GM23248 (cell line): Measurements from ENCODE around the gene TRIP12. TPM values are rescaled to one million over a fixed set of nuclear protein-coding genes. Genes with fewer than 3 reads are reported as not detected.

Experiments used
- DNase-seq: peaks from one replicate; pipeline ENCODE4 v3.0.0-alpha.2; 2015
- H2AFZ ChIP-seq: fragments of 200-600 bp; sonication (generic); 2 replicates; pipeline ENCODE4 v1.6.1; 2016; ENCODE audit warnings: antibody characterized with exemption
- H3F3A ChIP-seq: fragments of 200-600 bp; sonication (generic); 2 replicates; pipeline ENCODE4 v1.6.1; 2016; ENCODE audit warnings: mild to moderate bottlenecking, antibody characterized with exemption, mixed run types; ENCODE audit not compliant: insufficient read depth
- H3K27ac ChIP-seq: fragments of 200-600 bp; sonication (generic); 2 replicates; pipeline ENCODE4 v1.5.1; 2016; ENCODE audit warnings: mild to moderate bottlenecking
- H3K27me3 ChIP-seq: fragments of 200-600 bp; sonication (generic); replicated peaks from 2 replicates; pipeline ENCODE4 v1.6.1; 2016; ENCODE audit warnings: mild to moderate bottlenecking; ENCODE audit not compliant: insufficient read depth
- H3K36me3 ChIP-seq: fragments of 200-600 bp; sonication (generic); 2 replicates; pipeline ENCODE4 v1.6.1; 2016; ENCODE audit warnings: low read depth, mild to moderate bottlenecking
- H3K4me1 ChIP-seq: fragments of 200-600 bp; sonication (generic); 2 replicates; pipeline ENCODE4 v1.6.1; 2016; ENCODE audit warnings: mild to moderate bottlenecking; ENCODE audit not compliant: insufficient read depth
- H3K4me2 ChIP-seq: fragments of 200-600 bp; sonication (generic); one replicate; pipeline ENCODE4 v1.6.1; 2016; ENCODE audit warnings: mild to moderate bottlenecking; ENCODE audit not compliant: unreplicated experiment
- H3K4me3 ChIP-seq: fragments of 200-600 bp; sonication (generic); 2 replicates; pipeline ENCODE4 v1.5.1; 2016; ENCODE audit warnings: mild to moderate bottlenecking
- H3K79me2 ChIP-seq: fragments of 200-600 bp; sonication (generic); 2 replicates; pipeline ENCODE4 v1.6.1; 2016; ENCODE audit warnings: mild to moderate bottlenecking; ENCODE audit not compliant: insufficient read depth
- H3K9ac ChIP-seq: fragments of 200-600 bp; sonication (generic); 2 replicates; pipeline ENCODE4 v1.6.1; 2016; ENCODE audit warnings: mild to moderate bottlenecking
- H3K9me2 ChIP-seq: fragments of 200-600 bp; sonication (generic); 2 replicates; pipeline ENCODE4 v1.6.1; 2016; ENCODE audit warnings: mixed run types, mild to moderate bottlenecking, moderate library complexity; ENCODE audit not compliant: insufficient read depth
- H3K9me3 ChIP-seq: fragments of 200-600 bp; sonication (generic); one replicate; pipeline ENCODE4 v1.6.1; 2017; ENCODE audit warnings: low read depth
- H4K20me1 ChIP-seq: fragments of 200-600 bp; sonication (generic); 2 replicates; pipeline ENCODE4 v1.6.0; 2016; ENCODE audit not compliant: insufficient read depth
- EZH2 ChIP-seq: fragments of 200-600 bp; sonication (generic); IDR thresholded peaks from 2 replicates; pipeline ENCODE4 v1.6.1; 2018; ENCODE audit warnings: antibody characterized with exemption, mild to moderate bottlenecking; ENCODE audit not compliant: insufficient read depth, poor library complexity, severe bottlenecking
- EZH2phosphoT487 ChIP-seq: fragments of 200-600 bp; sonication (generic); IDR thresholded peaks from 2 replicates; pipeline ENCODE4 v1.6.1; 2018; ENCODE audit warnings: antibody characterized with exemption, moderate library complexity, mild to moderate bottlenecking, low read depth; ENCODE audit not compliant: insufficient read depth
- WGBS, 2 experiments: methylation state at CpG; one replicate each; pipeline ENCODE4 v1.1.6; 2015 to 2017; ENCODE audit warnings: low lambda C conversion rate in 2 of 2, low coverage in 1 of 2; ENCODE audit errors: missing lambda C conversion rate in 2 of 2; 5-methylcytosine and 5-hydroxymethylcytosine counted together
- in situ Hi-C: fragments of 300-500 bp; cut with MboI; formaldehyde crosslinking; loops from 2 replicates; pipeline ENCODE4 v1.15.0; 2020
- polyA plus RNA-seq: library from polyadenylated mRNA; unstranded; fragments of >200 nt; fragmentation: Nextera tagmentation; extraction: Ambion mirVana; gene quantifications from 2 replicates; pipeline ENCODE4 v1.2.1, GENCODE V29; 2016
- total RNA-seq: library from RNA; depleted of rRNA; stranded (reverse); fragments of >200 nt; shearing (Covaris generic); gene quantifications from 2 replicates; pipeline ENCODE4 v1.2.3, GENCODE V29; 2014

TRIP12 gene
- total and polyA plus RNA-seq, 2 experiments from 2014 or later: 52.2 to 124 TPM

GRCh38 chr2:229914171-229914570, 7.6 kb downstream of the TRIP12 start:
- Histone ChIP-seq H4K20me1 (peaks cover 33% of the 10 kb centered on the region), H3K27ac (peak overlapping the region; percentile 15), H3K27me3 (no peaks in the 10 kb centered on the region), H3F3A (peaks cover 27% of the 10 kb centered on the region; the same call in 1 of the 2 replicates), H3K4me1 (peaks cover 34% of the 10 kb centered on the region), H3K79me2 (peaks cover 100% of the 10 kb centered on the region), H3K36me3 (no peaks in the 10 kb centered on the region; the same call in 1 of the 2 replicates), H3K4me2 (peak overlapping the region; percentile 15), H2AFZ (no peak overlapping the region), H3K4me3 (0 out of 2 replicates have a peak overlapping the region, but pooled peaks have one; percentile 7), H3K9me2 (no peaks in the 10 kb centered on the region), H3K9me3 (no peaks in the 10 kb centered on the region), H3K9ac (0 out of 2 replicates have a peak overlapping the region, but pooled peaks have one; percentile 2)
- WGBS, 2 experiments: 36 to 42% methylated on average over 2 of the region's 2 CpGs
- in situ Hi-C loops: no loop called here
- TF ChIP-seq EZH2 (no peak), EZH2phosphoT487 (no peak)
- DNase-seq: peak; percentile 30

DNA sequence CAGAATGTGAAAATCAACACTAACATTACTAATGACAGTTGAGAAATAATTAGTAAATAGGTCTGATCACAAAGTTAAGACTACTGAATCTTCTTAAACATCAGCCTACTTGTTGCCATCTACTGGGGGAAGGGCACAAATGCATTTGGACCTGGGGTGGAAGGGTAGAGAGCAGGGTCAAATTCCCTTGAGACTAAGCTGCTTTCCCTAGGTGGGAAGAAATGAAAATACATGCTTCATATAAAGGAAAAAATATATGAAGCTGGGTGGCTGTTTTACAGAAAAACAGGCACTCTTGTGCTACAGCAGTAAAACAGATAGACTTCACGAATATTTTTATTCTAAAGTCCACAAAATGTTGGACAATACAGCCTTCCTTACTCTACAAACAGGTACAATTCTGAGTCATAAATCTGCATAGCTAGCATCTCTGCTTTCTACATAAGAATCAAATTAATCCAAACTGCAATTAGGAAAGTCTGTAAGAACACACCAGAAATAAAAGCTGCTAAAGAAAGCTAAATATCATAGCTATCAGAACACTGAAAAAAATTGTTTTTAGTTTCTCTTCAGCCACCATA, 10.9 kb downstream of the TRIP12 start:
- in situ Hi-C loops: no loop called here
- no peak for TF ChIP-seq EZH2phosphoT487
- TF ChIP-seq EZH2: no peak
- Histone ChIP-seq H3K27me3 (no peaks in the 10 kb centered on the region), H3K9ac (no peak overlapping the region), H3F3A (peaks cover 31% of the 10 kb centered on the region; the same call in 1 of the 2 replicates), H3K4me1 (peaks cover 34% of the 10 kb centered on the region), H3K4me2 (peak overlapping the region; percentile 15), H2AFZ (no peak overlapping the region), H3K4me3 (no peak overlapping the region), H3K36me3 (peaks cover 13% of the 10 kb centered on the region; the same call in 1 of the 2 replicates), H4K20me1 (peaks cover 30% of the 10 kb centered on the region), H3K79me2 (peaks cover 100% of the 10 kb centered on the region), H3K9me2 (no peaks in the 10 kb centered on the region), H3K27ac (no peak overlapping the region), H3K9me3 (no peaks in the 10 kb centered on the region)
- peak; percentile 22 for DNase-seq
- 97 to 100% methylated on average over 1 of the region's 1 CpG for WGBS, 2 experiments

GRCh38 chr2:229910147-229910831, 11.5 kb downstream of the TRIP12 start:
- no peak for DNase-seq
- peaks cover 35% of the 10 kb centered on the region; the same call in 1 of the 2 replicates for H3F3A ChIP-seq
- no peaks in the 10 kb centered on the region for H3K27me3 ChIP-seq
- H3K9me3 ChIP-seq: no peaks in the 10 kb centered on the region
- H3K27ac ChIP-seq: no peak overlapping the region
- H3K9ac ChIP-seq: no peak overlapping the region
- 89 to 100% methylated on average over 1 of the region's 1 CpG for WGBS, 2 experiments
- no peak overlapping the region for H3K4me2 ChIP-seq
- H2AFZ ChIP-seq: no peak overlapping the region
- peaks cover 34% of the 10 kb centered on the region for H3K4me1 ChIP-seq
- in situ Hi-C loops: no loop called here
- H3K9me2 ChIP-seq: no peaks in the 10 kb centered on the region
- H3K79me2 ChIP-seq: peaks cover 100% of the 10 kb centered on the region
- TF ChIP-seq EZH2: no peak
- no peak for TF ChIP-seq EZH2phosphoT487
- H3K4me3 ChIP-seq: no peak overlapping the region
- peaks cover 13% of the 10 kb centered on the region; the same call in 1 of the 2 replicates for H3K36me3 ChIP-seq
- H4K20me1 ChIP-seq: peaks cover 27% of the 10 kb centered on the region

GRCh38 chr2:229909090-229909489, 12.7 kb downstream of the TRIP12 start:
- peaks cover 27% of the 10 kb centered on the region for H4K20me1 ChIP-seq
- peak; percentile 11 for DNase-seq
- TF ChIP-seq EZH2phosphoT487 (no peak), EZH2 (no peak)
- H3K27me3 ChIP-seq: no peaks in the 10 kb centered on the region
- 95 to 96% methylated on average over 2 of the region's 2 CpGs for WGBS, 2 experiments
- H2AFZ ChIP-seq: no peak overlapping the region
- H3K9me2 ChIP-seq: no peaks in the 10 kb centered on the region
- H3F3A ChIP-seq: peaks cover 32% of the 10 kb centered on the region; the same call in 1 of the 2 replicates
- H3K4me1 ChIP-seq: peaks cover 28% of the 10 kb centered on the region
- H3K36me3 ChIP-seq: peaks cover 13% of the 10 kb centered on the region; the same call in 1 of the 2 replicates
- no peaks in the 10 kb centered on the region for H3K9me3 ChIP-seq
- peaks cover 100% of the 10 kb centered on the region for H3K79me2 ChIP-seq
- H3K9ac ChIP-seq: no peak overlapping the region
- in situ Hi-C loops: no loop called here
- H3K27ac ChIP-seq: no peak overlapping the region
- no peak overlapping the region for H3K4me3 ChIP-seq
- H3K4me2 ChIP-seq: no peak overlapping the region
